Dermis blood vessel endothelial cell (primary cell): Measurements from ENCODE around the gene FTCD. TPM values are rescaled to one million over a fixed set of nuclear protein-coding genes. Genes with fewer than 3 reads are reported as not detected.
"Not testable (repeated sequence)": the region's sequence is repeated elsewhere in the genome, so short reads cannot be mapped to it uniquely, and the experiment has no call there.

Source experiments
- DNase-seq: peaks from one replicate; pipeline ENCODE4 v3.0.0; 2010
- total RNA-seq: library from RNA; depleted of rRNA; stranded (reverse); fragments of >200 nt; gene quantifications from 2 replicates; pipeline ENCODE4 v1.2.3, GENCODE V29; 2014

Gene FTCD
- total RNA-seq, 1 donor from 2014 or later = 0.17 TPM

- DNase-seq = no peak
These were observed 3.1 kb downstream of the FTCD start for GRCh38 chr21:46151989-46152926.

GRCh38 chr21:46151261-46151988 lies 4.0 kb downstream of the FTCD start:
- DNase-seq = no peak

GRCh38 chr21:46150491-46151121 lies 4.8 kb downstream of the FTCD start:
- no peak for DNase-seq

GRCh38 chr21:46150073-46150472 lies 5.3 kb downstream of the FTCD start:
- no peak for DNase-seq

GRCh38 chr21:46149205-46149901 lies 6.0 kb downstream of the FTCD start:
- DNase-seq = no peak

GRCh38 chr21:46148106-46148505 lies 7.3 kb downstream of the FTCD start:
- no peak for DNase-seq

- DNase-seq = peak; percentile 80
These were observed 8.0 kb downstream of the FTCD start for GRCh38 chr21:46147429-46147828.

- DNase-seq = no peak
These were observed 8.5 kb downstream of the FTCD start for GRCh38 chr21:46146856-46147255.

- DNase-seq = no peak
These were observed 9.3 kb downstream of the FTCD start for GRCh38 chr21:46145840-46146691.

- no peak for DNase-seq
These were observed 10.1 kb downstream of the FTCD start for GRCh38 chr21:46145159-46145839.

- no peak for DNase-seq
These were observed 10.8 kb downstream of the FTCD start for GRCh38 chr21:46144464-46145070.

GRCh38 chr21:46142582-46143473 lies 12.6 kb downstream of the FTCD start:
- DNase-seq = no peak

- no peak for DNase-seq
These were observed 13.4 kb downstream of the FTCD start for GRCh38 chr21:46141767-46142581.

- DNase-seq = not testable (repeated sequence)
These were observed 14.9 kb downstream of the FTCD start for GRCh38 chr21:46140352-46141003.

- no peak for DNase-seq
These were observed 15.7 kb downstream of the FTCD start for GRCh38 chr21:46139686-46140085.

- no peak for DNase-seq
These were observed 16.9 kb downstream of the FTCD start for GRCh38 chr21:46138383-46138970.

- DNase-seq = no peak
These were observed 17.5 kb downstream of the FTCD start for GRCh38 chr21:46137908-46138307.
